Lung (tissue), 12 donors: ENCODE data around the gene ADGRG4. TPM values are rescaled to one million over a fixed set of nuclear protein-coding genes. Genes with fewer than 3 reads are reported as not detected.

ENCODE experiments used
- ATAC-seq: fragments of 200-7000 bp; cut with Tn5 transposase; one replicate; pipeline ENCODE4 v1.9.1; 2020; ENCODE audit warnings: moderate number of reproducible peaks; ENCODE audit not compliant: insufficient read depth, low FRiP score
- DNase-seq, 3 donors: peaks; one replicate each; pipeline ENCODE4 v3.0.0-alpha.2; 2013 to 2017
- H3K27ac ChIP-seq, 2 donors: one replicate each; pipeline ENCODE4 v1.5.1; 2013; ENCODE audit warnings: mild to moderate bottlenecking in 2 of 2, moderate library complexity in 2 of 2, control low read depth in 1 of 2, inconsistent platforms in 1 of 2, low read depth in 1 of 2, low read length in 1 of 2
- H3K27me3 ChIP-seq, 3 donors: one replicate each; pipeline ENCODE4 v1.5.1; 2013; ENCODE audit warnings: low read length in 2 of 3; ENCODE audit not compliant: control insufficient read depth in 3 of 3, insufficient read depth in 3 of 3
- H3K36me3 ChIP-seq, 4 donors: one replicate each; pipeline ENCODE4 v1.5.1; 2013; ENCODE audit warnings: low read length in 4 of 4, mild to moderate bottlenecking in 1 of 4, moderate library complexity in 1 of 4; ENCODE audit not compliant: control insufficient read depth in 4 of 4, insufficient read depth in 4 of 4
- H3K4me1 ChIP-seq, 5 donors: one replicate each; pipeline ENCODE4 v1.5.1; 2013; ENCODE audit warnings: low read length in 5 of 5, mild to moderate bottlenecking in 2 of 5, moderate library complexity in 1 of 5; ENCODE audit not compliant: control insufficient read depth in 5 of 5, insufficient read depth in 5 of 5
- H3K4me3 ChIP-seq: one replicate; pipeline ENCODE4 v1.5.1; 2013; ENCODE audit warnings: mild to moderate bottlenecking, control low read depth, moderate library complexity
- H3K9ac ChIP-seq, 2 donors: one replicate each; pipeline ENCODE4 v1.5.1; 2013; ENCODE audit warnings: low read length in 2 of 2, control low read depth in 1 of 2; ENCODE audit not compliant: insufficient read depth in 1 of 2
- H3K9me3 ChIP-seq, 4 donors: one replicate each; pipeline ENCODE4 v1.5.1; 2013; ENCODE audit warnings: low read length in 3 of 4, mild to moderate bottlenecking in 1 of 4, moderate library complexity in 1 of 4; ENCODE audit not compliant: control insufficient read depth in 4 of 4, insufficient read depth in 3 of 4
- CTCF ChIP-seq: IDR thresholded peaks from 2 replicates; pipeline ENCODE4 v1.5.1; 2012; ENCODE audit warnings: mild to moderate bottlenecking; ENCODE audit errors: control extremely low read depth, extremely low read depth
- WGBS, 2 donors: extraction: QIAGEN DNeasy Blood & Tissue Kit; methylation state at CpG; one replicate each; pipeline ENCODE4 v1.1.7; 2013; 5-methylcytosine and 5-hydroxymethylcytosine counted together
- polyA plus RNA-seq, 2 donors: library from polyadenylated mRNA; stranded (reverse); fragments of 200-250 nt; gene quantifications; one replicate each; pipeline ENCODE4 v1.2.1, GENCODE V29; 2013
- total RNA-seq, 2 donors: library from RNA; depleted of rRNA in 1 of 2; stranded (reverse); fragments of >200 nt in 1 of 2; gene quantifications; one replicate each; pipeline ENCODE4 v1.2.1, GENCODE V29; 2014 to 2021
- donor health status: control.
- donor health status: control.
- donor health status: Bipolar disorder and iron deficiency.
- donor health status: healthy.
- donor health status: DM: yes; HTN: yes; CAD: no.

ADGRG4 gene
- total and polyA plus RNA-seq, 4 donors = 0.03 to 0.06 TPM; not detected in 2

GRCh38 chrX:136453771-136454170 lies 153.0 kb downstream of the ADGRG4 start:
- H3K4me3 ChIP-seq = no peak overlapping the region
- TF ChIP-seq CTCF = no peak
- no peaks in the 10 kb centered on the region for H3K36me3 ChIP-seq
- ATAC-seq = no peak
- no peaks in the 10 kb centered on the region for H3K4me1 ChIP-seq
- no peak overlapping the region for H3K27ac ChIP-seq
- WGBS, 2 donors = 35 to 73% methylated on average over 1 of the region's 1 CpG
- H3K9ac ChIP-seq = no peak overlapping the region
- peaks cover 0 to 7% (median 3%) of the 10 kb centered on the region in 3 donors for H3K27me3 ChIP-seq
- no peaks in the 10 kb centered on the region for H3K9me3 ChIP-seq
- DNase-seq = no peak

GRCh38 chrX:136456133-136456532 lies 155.4 kb downstream of the ADGRG4 start:
- H3K27me3 ChIP-seq = peaks cover 0 to 10% (median 7%) of the 10 kb centered on the region in 3 donors
- no peak for DNase-seq
- WGBS, 2 donors = 69 to 84% methylated on average over 6 of the region's 6 CpGs
- no peaks in the 10 kb centered on the region for H3K4me1 ChIP-seq
- no peak overlapping the region for H3K27ac ChIP-seq
- ATAC-seq = no peak
- no peak overlapping the region for H3K9ac ChIP-seq
- H3K9me3 ChIP-seq = no peaks in the 10 kb centered on the region
- H3K36me3 ChIP-seq = no peaks in the 10 kb centered on the region
- H3K4me3 ChIP-seq = no peak overlapping the region
- no peak for TF ChIP-seq CTCF

GRCh38 chrX:136457303-136457917 lies 156.6 kb downstream of the ADGRG4 start:
- no peak overlapping the region for H3K4me3 ChIP-seq
- peaks cover 0 to 10% (median 7%) of the 10 kb centered on the region in 3 donors for H3K27me3 ChIP-seq
- no peak for ATAC-seq
- H3K27ac ChIP-seq = no peak overlapping the region
- TF ChIP-seq CTCF = no peak
- WGBS, 2 donors = 51 to 66% methylated on average over 5 of the region's 5 CpGs
- H3K9me3 ChIP-seq = no peaks in the 10 kb centered on the region
- no peak overlapping the region for H3K9ac ChIP-seq
- no peaks in the 10 kb centered on the region for H3K4me1 ChIP-seq
- DNase-seq = no peak
- H3K36me3 ChIP-seq = no peaks in the 10 kb centered on the region

- ATAC-seq (no peak), DNase-seq (no peak)
- Histone ChIP-seq H3K4me1 (no peaks in the 10 kb centered on the region), H3K9me3 (peaks cover 0 to 2% (median 0%) of the 10 kb centered on the region in 4 donors), H3K27me3 (peaks cover 0 to 21% (median 11%) of the 10 kb centered on the region in 3 donors), H3K9ac (no peak overlapping the region), H3K27ac (no peak overlapping the region), H3K4me3 (no peak overlapping the region), H3K36me3 (no peaks in the 10 kb centered on the region)
- TF ChIP-seq CTCF = no peak
- 71 to 89% methylated on average over 3 of the region's 3 CpGs for WGBS, 2 donors
Measured at GRCh38 chrX:136464589-136464988, 163.8 kb downstream of the ADGRG4 start.
